ENCODE measurements around the gene HGD. TPM values are rescaled to one million over a fixed set of nuclear protein-coding genes. Genes with fewer than 3 reads are reported as not detected.
A peak's percentile ranks its signal among the peaks of the same experiment; 100 is the strongest.

HGD gene

DNA sequence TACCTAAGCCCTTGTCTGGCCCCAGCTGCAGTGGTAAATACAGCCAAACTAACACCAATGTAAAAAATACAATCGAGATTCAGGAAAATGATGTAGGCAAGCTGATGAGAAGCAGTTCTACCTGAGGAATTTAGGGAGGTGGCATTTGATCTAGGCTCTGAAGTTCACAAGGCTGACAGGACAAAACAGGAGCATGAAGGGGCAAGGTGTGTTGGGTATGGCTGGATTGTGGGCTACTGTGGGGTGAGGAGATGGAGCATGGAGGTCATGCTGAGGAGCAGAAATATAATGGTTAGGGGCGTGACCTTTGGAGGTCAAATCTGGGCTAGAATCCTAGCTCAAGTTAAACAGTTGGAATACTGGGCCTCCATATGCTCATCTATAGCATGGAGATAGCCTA is 79.4 kb downstream of the HGD start:
- Histone ChIP-seq H3K4me3 (ENCODE audit: low read length) (no peak overlapping the region), H3K36me3 (ENCODE audit: insufficient read depth, low read length) (peaks cover 47% of the 10 kb centered on the region), H3K9me3 (replicated peaks; ENCODE audit: low read length) (no peaks in the 10 kb centered on the region), H3K4me1 (ENCODE audit: control insufficient read depth, insufficient read depth, low read length) (no peaks in the 10 kb centered on the region), H3K4me2 (ENCODE audit: low read length) (no peak overlapping the region), H3K27me3 (ENCODE audit: control insufficient read depth, insufficient read depth, low read length) (no peaks in the 10 kb centered on the region), H3K9ac (ENCODE audit: low read depth, low read length) (no peak overlapping the region)

DNA sequence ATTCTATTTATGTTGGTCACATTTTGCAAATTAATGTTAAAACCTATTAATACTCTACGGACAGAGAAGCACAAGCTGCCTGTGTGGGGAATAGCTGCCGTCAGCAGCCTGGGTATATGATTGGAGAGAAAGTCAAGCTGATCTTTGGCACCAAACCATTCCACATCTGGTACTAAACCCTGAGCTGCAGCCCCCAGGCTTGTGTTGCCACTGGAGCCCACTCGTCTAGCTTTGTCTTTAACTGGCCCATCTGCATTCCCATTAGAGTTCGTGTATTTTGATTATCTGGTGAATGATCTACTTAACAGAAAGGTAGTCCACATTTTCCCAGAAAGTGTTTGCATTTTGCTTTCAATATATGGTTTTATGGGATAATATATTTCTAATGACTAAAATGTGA is 80.5 kb downstream of the HGD start:
- Histone ChIP-seq H3K9ac (ENCODE audit: low read depth, low read length) (no peak overlapping the region), H3K4me1 (ENCODE audit: control insufficient read depth, insufficient read depth, low read length) (peaks cover 7% of the 10 kb centered on the region), H3K4me2 (ENCODE audit: low read length) (no peak overlapping the region), H3K36me3 (ENCODE audit: insufficient read depth, low read length) (peaks cover 47% of the 10 kb centered on the region), H3K9me3 (replicated peaks; ENCODE audit: low read length) (no peaks in the 10 kb centered on the region), H3K4me3 (ENCODE audit: low read length) (no peak overlapping the region), H3K27me3 (ENCODE audit: control insufficient read depth, insufficient read depth, low read length) (no peaks in the 10 kb centered on the region)

DNA sequence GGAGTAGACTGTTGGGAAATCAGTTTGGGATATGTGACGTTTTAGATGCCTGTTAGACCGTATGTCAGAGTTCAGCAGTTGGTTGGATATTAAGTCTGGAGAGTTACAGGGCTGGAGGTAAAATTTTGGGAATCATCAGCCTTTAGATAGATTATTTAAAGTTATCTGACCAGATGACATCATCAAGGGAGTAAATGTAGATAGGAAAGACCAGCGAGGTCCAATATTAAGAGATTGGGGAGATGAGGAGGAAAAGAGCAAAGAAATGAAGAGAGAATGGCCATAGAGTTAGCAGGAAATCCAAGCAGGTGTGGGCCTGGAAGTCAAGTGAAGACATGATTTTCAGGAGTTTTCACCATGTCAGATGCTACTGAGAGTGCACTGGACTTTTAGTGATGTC is 82.8 kb downstream of the HGD start:
- Histone ChIP-seq H3K4me2 (ENCODE audit: low read length) (no peak overlapping the region), H3K27me3 (ENCODE audit: control insufficient read depth, insufficient read depth, low read length) (no peaks in the 10 kb centered on the region), H3K4me1 (ENCODE audit: control insufficient read depth, insufficient read depth, low read length) (peaks cover 12% of the 10 kb centered on the region), H3K9ac (ENCODE audit: low read depth, low read length) (no peak overlapping the region), H3K4me3 (ENCODE audit: low read length) (no peak overlapping the region), H3K36me3 (ENCODE audit: insufficient read depth, low read length) (peaks cover 47% of the 10 kb centered on the region), H3K9me3 (replicated peaks; ENCODE audit: low read length) (no peaks in the 10 kb centered on the region)

DNA sequence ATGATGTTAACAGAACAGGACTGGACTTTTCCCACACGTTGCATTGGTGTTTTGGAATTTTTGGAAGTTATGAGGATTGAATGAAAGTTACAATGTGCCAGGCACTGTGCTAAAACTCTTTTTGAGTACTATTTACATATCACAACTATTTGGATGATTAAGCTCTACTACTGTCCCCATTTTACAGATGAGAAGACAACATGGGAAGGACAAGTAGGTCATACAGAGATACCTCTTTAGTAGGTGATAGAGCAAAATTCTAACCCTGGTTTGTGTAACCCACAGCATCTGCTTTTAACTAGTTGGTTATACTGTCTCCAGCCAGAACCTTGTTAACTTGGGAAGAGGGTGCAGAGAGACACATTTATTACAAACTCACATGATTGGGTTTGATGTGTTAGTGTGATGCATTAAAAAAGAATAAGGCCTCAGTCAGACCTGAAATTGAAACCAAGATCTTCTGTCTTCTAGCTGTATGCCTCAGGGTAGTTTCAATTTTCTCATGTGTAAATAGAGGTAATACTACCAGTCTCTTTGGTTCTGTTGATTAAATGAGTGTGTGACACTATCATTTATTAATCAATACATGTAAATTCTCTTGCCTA is 84.5 kb downstream of the HGD start:
- Histone ChIP-seq H3K36me3 (ENCODE audit: insufficient read depth, low read length) (peaks cover 38% of the 10 kb centered on the region), H3K9ac (ENCODE audit: low read depth, low read length) (no peak overlapping the region), H3K27me3 (ENCODE audit: control insufficient read depth, insufficient read depth, low read length) (no peaks in the 10 kb centered on the region), H3K4me2 (ENCODE audit: low read length) (peak overlapping the region; percentile 77), H3K4me3 (ENCODE audit: low read length) (peak overlapping the region; percentile 60), H3K4me1 (ENCODE audit: control insufficient read depth, insufficient read depth, low read length) (peaks cover 12% of the 10 kb centered on the region), H3K9me3 (replicated peaks; ENCODE audit: low read length) (no peaks in the 10 kb centered on the region)

DNA sequence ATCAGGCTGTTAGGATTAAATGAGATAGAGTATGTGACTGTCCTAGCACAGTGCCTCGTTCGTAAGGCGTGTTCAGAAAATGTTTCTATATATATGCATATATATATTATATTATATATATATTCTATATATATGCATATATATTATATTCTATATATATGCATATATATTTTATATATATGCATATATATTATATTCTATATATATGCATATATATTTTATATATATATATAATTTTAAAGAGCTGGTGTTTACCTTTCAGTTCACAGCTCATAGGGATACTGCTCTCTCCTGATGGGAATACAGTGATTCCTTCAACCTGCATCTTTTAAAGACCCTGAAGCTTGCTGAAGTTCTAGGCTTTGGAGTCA is 85.2 kb downstream of the HGD start:
- Histone ChIP-seq H3K9me3 (replicated peaks; ENCODE audit: low read length) (no peaks in the 10 kb centered on the region), H3K4me3 (ENCODE audit: low read length) (peak overlapping the region; percentile 81), H3K9ac (ENCODE audit: low read depth, low read length) (peak overlapping the region; percentile 93), H3K4me2 (ENCODE audit: low read length) (peak overlapping the region; percentile 92), H3K27me3 (ENCODE audit: control insufficient read depth, insufficient read depth, low read length) (no peaks in the 10 kb centered on the region), H3K4me1 (ENCODE audit: control insufficient read depth, insufficient read depth, low read length) (peaks cover 12% of the 10 kb centered on the region), H3K36me3 (ENCODE audit: insufficient read depth, low read length) (peaks cover 32% of the 10 kb centered on the region)

DNA sequence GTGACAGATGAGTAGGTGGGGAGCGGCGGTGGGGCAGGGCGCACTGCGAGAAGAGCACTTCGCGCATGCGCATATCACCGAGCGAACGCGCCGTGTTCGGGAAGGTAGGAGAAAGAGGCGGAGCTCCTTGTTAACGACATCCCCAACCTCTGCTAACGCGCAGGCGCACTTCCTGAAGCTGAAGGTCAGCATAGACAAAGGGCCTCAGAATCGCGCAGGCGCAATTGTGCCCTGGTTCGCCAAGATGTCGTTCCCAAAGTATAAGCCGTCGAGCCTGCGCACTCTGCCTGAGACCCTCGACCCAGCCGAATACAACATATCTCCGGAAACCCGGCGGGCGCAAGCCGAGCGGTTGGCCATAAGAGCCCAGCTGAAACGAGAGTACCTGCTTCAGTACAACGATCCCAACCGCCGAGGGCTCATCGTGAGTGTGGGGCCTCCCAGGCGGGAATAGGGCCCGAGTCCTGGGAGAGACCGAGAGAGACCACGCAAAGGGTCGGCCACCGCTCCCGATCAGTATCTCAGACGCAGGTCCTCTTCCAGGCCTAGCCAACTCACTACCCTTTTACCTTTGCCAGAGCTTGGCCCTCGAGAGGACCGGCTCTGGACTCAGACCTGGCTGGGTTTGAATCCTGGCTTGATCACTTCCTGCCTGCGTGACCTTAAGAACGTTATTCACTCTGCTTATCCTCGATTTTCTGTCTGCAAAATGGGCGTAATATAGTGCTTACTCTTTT is 85.8 kb downstream of the HGD start, which contains the start of gene NDUFB4:
Gene NDUFB4 (plus strand): TSS at position 221 of the 737 bp plus-strand sequence. CDS start 24 bp downstream, at position 245.
- Histone ChIP-seq H3K9me3 (replicated peaks; ENCODE audit: low read length) (no peaks in the 10 kb centered on the region), H3K27me3 (ENCODE audit: control insufficient read depth, insufficient read depth, low read length) (no peaks in the 10 kb centered on the region), H3K4me3 (ENCODE audit: low read length) (peak within 1 kb of the TSS; percentile 81), H3K9ac (ENCODE audit: low read depth, low read length) (peak within 1 kb of the TSS; percentile 93), H3K36me3 (ENCODE audit: insufficient read depth, low read length) (peaks cover 28% of the 10 kb centered on the region), H3K4me2 (ENCODE audit: low read length) (peak within 1 kb of the TSS; percentile 92), H3K4me1 (ENCODE audit: control insufficient read depth, insufficient read depth, low read length) (peaks cover 12% of the 10 kb centered on the region)

DNA sequence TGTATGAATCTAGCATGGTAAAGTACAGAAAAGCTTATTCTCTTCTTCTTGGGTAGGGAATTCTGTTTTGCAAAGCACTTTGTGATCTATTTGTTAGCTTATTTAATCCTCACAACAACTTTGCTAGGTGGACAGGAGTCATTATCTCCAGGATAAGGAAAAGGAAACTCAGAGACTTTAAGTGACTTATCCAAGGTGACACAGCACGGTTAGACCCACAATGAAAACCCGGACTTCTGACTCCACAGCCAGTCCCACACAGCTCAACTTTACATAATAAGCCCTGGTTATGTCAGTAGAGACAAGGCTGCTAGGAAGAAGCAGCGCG is 86.3 kb downstream of the HGD start:
- H3K4me2 ChIP-seq (ENCODE audit: low read length) = peak overlapping the region; percentile 92
- no peaks in the 10 kb centered on the region for H3K9me3 ChIP-seq (replicated peaks; ENCODE audit: low read length)
- no peaks in the 10 kb centered on the region for H3K27me3 ChIP-seq (ENCODE audit: control insufficient read depth, insufficient read depth, low read length)
- H3K9ac ChIP-seq (ENCODE audit: low read depth, low read length) = peak overlapping the region; percentile 93
- H3K4me3 ChIP-seq (ENCODE audit: low read length) = peak overlapping the region; percentile 81
- peaks cover 12% of the 10 kb centered on the region for H3K4me1 ChIP-seq (ENCODE audit: control insufficient read depth, insufficient read depth, low read length)
- H3K36me3 ChIP-seq (ENCODE audit: insufficient read depth, low read length) = peaks cover 24% of the 10 kb centered on the region

DNA sequence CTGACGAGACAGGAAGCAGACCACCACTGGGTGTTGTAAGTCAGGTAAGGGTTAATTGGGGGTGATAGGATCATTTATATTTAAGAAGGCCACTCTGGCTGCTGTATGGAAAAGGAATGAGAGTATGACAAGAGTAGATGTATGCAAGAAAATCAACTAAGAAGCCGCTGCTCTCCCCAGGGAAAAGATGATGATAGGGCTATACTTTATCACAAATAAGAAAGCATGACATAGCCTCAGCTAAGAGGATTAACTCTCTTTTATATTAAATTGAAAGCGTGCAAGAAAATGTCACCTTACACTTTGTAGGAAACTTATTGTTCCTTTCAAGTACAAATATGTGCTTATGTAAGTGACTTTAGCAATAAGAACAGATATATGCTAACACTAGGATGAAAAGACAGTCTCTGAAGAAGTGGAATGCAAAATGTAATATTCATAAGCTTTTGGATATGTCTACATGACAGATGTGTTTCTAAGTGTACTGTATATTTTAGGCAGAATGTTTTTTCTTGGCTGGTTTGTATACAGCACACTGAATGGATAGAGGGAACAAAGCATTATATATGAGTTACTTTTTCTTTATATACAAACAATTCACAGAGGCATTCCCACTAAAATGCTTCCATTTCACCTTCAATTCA is 94.6 kb downstream of the HGD start:
- no peak overlapping the region for H3K9ac ChIP-seq (ENCODE audit: low read depth, low read length)
- no peaks in the 10 kb centered on the region for H3K27me3 ChIP-seq (ENCODE audit: control insufficient read depth, insufficient read depth, low read length)
- H3K4me2 ChIP-seq (ENCODE audit: low read length) = no peak overlapping the region
- H3K9me3 ChIP-seq (replicated peaks; ENCODE audit: low read length) = no peaks in the 10 kb centered on the region
- H3K4me3 ChIP-seq (ENCODE audit: low read length) = no peak overlapping the region
- H3K4me1 ChIP-seq (ENCODE audit: control insufficient read depth, insufficient read depth, low read length) = no peaks in the 10 kb centered on the region
- no peaks in the 10 kb centered on the region for H3K36me3 ChIP-seq (ENCODE audit: insufficient read depth, low read length)

Small RNA genes lying within 50 kb of the gene (small RNA-seq; reads per million reads assigned to genes)
- gene MTCO1P29 (not detected), gene MTCO2P29 (not detected)

Measured in skeletal muscle satellite cell (primary cell).